T47D (cell line): ENCODE measurements around the gene MOB3B.
A peak's percentile ranks its signal among the peaks of the same experiment; 100 is the strongest.

Experiments
- DNase-seq, 2 experiments: peaks; one replicate each; pipeline versions ENCODE4 v3.0.0 to v3.0.0-alpha.2; 2011 to 2012; ENCODE audit warnings: low read depth in 1 of 2, low spot score in 1 of 2
- JUND ChIP-seq: IDR thresholded peaks from 2 replicates; pipeline ENCODE4 v1.6.1; 2012; ENCODE audit warnings: low read depth
- in situ Hi-C: cut with HindIII; loops from 2 replicates; pipeline ENCODE4 v1.10.0; 2016; ENCODE audit warnings: low sequenced_read_pairs, low pct_unique_long_range_greater_than_20kb

Gene MOB3B

DNA sequence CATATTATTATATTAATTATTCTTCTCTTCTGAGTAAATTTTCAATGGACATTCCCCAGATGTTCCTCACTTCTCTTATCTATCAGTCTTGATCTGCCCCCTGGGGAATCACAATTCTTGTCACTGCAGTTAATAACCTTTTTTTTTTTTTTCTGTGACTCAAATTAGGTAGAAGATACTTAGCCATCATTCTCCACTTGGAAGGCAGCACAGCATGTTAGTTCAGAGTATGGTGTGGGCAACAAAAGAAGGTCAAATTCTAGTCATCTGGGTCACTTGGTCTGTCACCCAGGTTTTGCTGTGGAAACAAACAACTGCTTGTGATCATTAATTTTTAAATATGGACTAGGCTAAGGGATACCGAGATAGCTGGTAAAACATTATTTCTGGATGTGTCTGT is 8.1 kb upstream of the MOB3B start:
- TF ChIP-seq JUND = no peak
- in situ Hi-C loops = no loop called here
- no peak for DNase-seq

DNA sequence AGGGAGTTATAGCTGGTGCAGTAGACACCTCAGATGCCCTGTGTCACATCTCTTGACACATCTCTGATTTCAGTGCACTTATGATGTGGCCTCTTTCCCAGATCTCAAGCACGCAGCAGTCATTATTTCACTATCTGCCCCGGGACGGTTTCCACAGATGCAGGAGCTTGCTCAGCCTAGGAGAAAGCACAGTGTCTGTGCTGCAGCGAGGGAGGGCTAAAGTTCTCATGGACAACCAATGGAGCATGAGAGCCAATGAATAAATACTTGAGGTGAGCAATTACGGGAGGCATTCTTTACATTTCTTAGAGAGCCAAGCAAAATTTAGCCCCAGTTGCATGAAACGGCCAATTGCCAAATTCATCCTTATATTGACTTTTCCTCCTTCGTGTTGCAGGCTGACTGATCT is 7.4 kb upstream of the MOB3B start:
- in situ Hi-C loops = no loop called here
- no peak for TF ChIP-seq JUND
- peak in 1 of 2 experiments; percentile 52 for DNase-seq

DNA sequence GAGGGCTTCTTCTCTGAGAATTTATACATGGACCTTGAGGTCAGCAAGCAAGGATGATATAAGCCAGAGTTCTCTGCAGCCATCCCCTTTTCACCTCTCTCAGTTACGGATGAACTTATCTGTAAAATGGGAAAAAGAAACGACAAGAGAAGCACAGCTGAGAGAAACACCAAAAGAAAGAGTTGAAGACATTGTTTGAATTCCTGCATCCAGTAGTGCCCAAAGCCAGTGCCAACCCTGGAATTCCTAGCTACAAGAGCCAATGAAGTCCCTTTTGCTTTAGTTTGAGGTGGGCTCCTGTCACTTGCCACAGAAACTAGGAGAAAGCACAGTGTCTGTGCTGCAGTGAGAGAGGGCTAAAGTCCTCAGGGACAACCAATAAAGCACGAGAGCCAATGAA is 6.6 kb upstream of the MOB3B start:
- DNase-seq = no peak
- no peak for TF ChIP-seq JUND
- in situ Hi-C loops = no loop called here

DNA sequence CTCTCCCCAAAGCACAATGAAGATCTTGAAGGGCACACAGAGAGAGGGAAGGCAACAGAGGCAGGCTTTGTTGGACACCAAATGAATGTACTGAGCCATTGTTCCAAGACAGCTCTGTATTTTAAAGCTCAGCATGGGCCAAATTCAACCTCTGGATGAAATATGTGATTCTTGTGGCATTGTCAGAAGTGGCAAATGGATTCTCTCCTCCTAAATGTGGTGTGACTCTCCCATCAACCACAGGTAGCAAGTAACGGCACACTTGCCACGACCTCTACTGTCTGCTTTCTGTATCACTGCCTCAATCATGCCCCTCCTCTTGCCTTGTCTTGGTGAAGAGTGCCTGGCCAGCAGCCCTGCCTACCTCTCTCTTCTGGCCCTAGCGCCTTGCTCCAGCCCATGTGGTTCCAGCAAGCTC is 6.1 kb upstream of the MOB3B start:
- peak in 1 of 2 experiments; percentile 42 for DNase-seq

DNA sequence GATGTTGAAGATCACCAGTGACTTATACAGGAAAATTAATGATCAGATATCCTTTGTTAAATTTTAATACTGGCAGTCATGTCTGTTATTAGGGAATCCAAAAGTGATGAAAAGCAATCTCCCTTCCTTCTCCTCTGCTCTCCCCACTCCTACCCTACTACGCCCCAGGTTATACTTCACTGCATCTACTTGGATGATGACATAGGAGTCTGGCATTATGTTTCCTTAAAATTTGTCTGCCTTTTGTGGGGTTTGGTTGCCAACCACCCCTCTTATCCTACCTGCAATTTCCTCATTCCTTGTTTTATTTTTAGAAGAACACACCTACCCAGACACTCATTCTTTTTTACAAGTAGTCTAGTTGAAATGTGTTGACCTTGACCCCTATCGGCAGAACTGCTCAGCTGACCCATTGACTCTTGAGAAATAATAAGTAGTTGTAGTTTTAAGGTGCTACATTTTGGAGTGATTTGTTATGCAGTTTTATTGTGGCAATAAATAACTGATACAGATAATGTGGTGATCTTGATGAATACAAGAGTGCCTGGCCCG is 5.1 kb upstream of the MOB3B start:
- in situ Hi-C loops = no loop called here
- no peak for TF ChIP-seq JUND
- DNase-seq = no peak

More for the DNA sequence above, 6.1 kb upstream of the MOB3B start:
- TF ChIP-seq JUND = no peak
- in situ Hi-C loops = no loop called here

DNA sequence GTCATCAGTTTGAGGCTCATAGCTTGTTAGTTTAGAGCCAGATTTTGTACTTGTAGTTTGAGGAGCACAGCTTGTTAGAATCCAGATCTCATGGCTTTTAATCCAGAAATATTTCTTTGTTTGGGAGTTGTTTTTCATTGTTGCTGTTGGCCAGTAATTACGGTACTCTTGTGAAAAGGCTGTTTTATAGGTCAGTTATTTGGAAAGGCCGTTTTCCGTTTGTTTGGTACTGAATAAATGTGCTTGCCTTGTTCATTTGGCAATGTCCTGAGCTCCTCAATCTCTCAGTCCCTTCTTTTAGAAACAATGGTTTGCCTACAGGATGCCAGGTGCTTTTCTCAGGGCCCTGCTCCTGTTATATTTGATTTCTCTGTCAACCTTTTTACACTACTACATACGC is 4.5 kb upstream of the MOB3B start:
- DNase-seq = no peak
- in situ Hi-C loops = no loop called here
- TF ChIP-seq JUND = no peak

DNA sequence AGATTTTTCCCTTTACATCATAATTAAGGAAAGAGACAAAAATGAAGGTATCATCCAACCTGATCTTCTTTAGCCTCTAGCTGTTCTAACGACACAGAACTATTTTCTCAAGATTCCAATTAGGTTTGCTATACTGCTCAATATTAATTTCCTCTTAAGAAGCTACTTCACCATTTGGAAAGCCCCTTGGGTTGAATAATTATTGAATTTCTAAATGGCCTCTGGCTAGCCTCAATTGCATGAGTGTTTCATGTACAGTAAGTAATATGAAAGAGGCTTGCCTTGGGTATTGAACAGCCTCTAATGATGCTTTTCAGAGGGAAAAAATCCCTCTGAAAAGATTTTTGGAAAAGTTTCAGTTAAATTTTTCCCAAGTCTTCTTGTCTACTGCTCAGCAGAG is 3.7 kb upstream of the MOB3B start:
- no peak for DNase-seq
- no peak for TF ChIP-seq JUND
- in situ Hi-C loops = no loop called here

DNA sequence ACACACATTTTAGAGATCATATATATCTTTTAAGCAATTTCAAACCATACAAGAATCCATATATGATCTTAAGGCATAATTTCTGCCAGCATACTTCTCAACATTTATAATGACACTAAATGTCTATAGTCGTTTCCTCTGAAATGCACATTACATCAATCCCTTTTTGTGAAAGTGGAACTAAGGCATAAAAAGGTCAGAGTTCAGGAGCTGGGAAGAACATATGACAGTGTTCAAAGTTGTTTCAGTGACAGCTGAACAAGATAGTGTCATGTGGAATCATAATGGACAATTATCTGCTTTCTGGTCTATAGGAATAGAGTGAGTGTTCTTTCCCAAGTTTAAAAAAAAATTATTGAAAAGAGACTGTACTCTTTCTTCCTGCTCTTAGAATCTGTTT is 2.4 kb upstream of the MOB3B start:
- in situ Hi-C loops = no loop called here
- no peak for DNase-seq
- no peak for TF ChIP-seq JUND

DNA sequence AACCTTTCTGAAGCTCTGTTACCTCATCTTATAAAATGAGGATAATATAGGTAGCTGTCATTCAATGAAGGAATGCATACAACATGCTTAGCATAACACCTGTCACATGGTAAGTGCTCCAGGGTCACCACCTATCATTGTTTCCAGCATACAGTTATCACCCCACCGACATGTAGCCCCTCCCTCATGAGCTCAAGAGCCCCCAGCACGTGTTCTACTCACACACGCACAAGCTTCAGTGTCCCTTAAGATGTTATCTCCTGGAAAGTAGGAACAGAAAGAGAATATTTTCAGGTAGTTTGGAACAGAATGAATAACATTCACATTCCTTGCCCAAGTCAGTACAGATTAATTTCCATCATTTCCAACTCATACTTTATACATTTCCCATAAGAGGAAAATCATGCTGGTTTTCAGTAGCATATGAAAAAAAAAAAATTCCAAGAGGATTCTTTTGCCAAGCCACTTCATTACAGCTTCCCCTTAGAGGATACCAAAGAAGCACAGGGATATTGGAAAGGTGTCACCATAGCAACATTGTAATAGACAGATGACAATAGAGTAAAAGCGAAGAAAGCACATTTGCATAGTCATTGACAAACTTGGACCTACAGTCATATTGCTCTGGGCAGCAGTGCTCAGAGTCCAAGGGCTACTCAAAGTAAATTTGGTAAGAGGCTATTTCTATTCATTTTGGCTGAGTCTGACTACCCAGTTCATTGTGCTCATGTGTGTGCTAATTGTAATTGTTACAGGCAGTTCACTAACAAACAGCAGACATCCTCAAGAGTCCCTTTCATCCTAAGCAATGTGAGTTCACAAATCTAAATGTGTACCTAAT is 1.5 kb upstream of the MOB3B start:
- no peak for DNase-seq
- in situ Hi-C loops = no loop called here
- TF ChIP-seq JUND = no peak

DNA sequence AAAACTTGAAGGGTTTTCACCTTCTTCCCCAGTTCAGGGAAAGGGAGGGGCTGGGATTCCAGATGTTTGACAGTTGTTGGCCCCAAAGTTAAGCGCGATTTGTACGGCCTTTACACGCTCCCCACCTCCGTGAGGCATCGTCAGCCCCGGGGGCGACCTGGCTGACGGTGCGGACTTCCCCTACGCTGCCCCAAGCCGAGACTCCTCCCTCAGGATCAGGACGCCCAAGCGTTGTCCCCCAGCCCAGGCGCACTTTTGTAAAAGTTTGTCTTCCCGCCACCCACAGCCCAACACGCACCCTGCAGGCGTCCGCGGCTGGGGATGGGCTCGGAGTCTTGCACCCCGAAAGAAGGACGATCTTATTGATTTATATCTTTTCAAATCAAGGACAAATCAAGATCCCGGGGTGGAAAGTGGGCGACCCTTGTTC is 713 bp downstream of the MOB3B start:
- DNase-seq = no peak
- in situ Hi-C loops = no loop called here
- no peak for TF ChIP-seq JUND

DNA sequence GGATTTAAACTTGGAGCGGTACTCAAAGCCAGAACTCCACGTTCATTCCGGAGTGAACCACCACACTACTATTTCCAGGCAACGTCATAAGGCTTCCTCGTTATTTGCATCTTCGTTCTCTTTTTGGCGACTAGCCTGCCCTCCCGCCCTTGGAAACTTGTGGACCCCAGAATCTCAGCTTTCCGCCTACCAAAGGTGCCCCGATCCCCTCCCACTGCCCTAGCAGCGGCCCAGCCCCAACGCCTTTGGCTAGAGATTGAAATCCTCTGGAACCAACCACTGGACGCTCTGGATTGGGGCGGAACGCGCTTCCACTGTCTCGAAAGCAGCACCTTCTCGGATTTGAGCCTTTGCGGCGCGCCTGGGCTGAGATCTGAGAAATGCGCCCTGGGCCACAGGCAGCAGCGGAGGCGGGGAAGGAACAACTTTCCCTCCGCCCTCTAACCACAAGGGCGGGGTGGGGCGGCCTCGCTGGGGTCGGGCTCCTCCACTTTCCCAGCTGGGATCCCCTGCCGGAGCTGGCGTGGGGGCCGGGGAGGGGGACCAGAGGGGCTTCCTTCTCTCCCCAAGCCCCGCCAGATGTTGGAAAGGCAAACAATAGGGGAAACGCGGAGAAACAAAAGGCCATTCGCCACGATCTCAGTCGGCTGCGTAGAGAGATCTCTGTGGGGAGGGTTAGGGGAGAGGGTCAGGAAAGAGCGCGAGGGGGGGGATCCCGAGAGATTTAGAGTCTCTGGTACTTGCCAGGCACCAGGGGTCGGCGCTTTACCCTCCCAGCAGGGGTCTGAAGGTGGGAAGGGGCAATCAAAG is 1.3 kb downstream of the MOB3B start:
- TF ChIP-seq JUND = no peak
- in situ Hi-C loops = no loop called here
- peak; percentile 13 to 41 for DNase-seq

DNA sequence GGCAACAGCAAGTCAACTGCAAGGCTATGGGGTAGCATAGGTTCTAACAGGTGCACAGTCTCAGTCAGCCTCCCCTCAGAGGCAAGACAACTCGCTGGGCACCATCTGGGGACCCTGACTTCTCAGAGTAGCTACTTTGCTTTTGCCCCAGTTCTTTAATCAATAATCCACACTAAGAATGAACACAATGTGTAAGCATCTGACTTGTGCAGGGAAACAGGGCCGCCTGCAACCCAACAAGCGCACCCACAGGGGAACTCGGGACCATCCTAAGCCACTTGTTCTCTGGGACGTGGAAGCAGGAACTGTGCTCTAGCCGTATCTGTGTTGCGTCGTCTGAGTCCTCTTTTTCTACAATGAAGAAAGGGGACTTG is 1.9 kb downstream of the MOB3B start:
- no peak for DNase-seq
- TF ChIP-seq JUND = no peak
- in situ Hi-C loops = no loop called here

DNA sequence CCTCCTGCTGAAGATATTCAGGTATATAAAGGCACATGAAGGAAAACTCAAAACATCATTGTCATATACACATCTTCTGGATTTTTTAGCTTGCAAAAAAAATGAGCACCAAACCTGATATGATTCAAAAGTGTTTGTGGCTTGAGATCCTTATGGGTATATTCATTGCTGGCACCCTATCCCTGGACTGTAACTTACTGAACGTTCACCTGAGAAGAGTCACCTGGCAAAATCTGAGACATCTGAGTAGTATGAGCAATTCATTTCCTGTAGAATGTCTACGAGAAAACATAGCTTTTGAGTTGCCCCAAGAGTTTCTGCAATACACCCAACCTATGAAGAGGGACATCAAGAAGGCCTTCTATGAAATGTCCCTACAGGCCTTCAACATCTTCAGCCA is 5.4 kb downstream of the MOB3B start, which contains the start of gene IFNK:
Gene IFNK (plus strand): TSS at position 55 of the 400 bp plus-strand sequence. CDS start 47 bp downstream, at position 102.
- TF ChIP-seq JUND = no peak
- no peak for DNase-seq
- in situ Hi-C loops = no loop called here
